HG02678 (cell line): ENCODE data around the gene RINL.
"Not testable (repeated sequence)": the region's sequence is repeated elsewhere in the genome, so short reads cannot be mapped to it uniquely, and the experiment has no call there.

Experiments
- ATAC-seq: cut with Tn5 transposase; IDR thresholded peaks from one replicate; pipeline ENCODE4 v1.9.1; 2021; ENCODE audit warnings: mild to moderate bottlenecking, moderate library complexity; ENCODE audit not compliant: unreplicated experiment

Gene RINL

GRCh38 chr19:38905620-38906019 is 27.5 kb upstream of the RINL start:
- no peak for ATAC-seq

GRCh38 chr19:38904581-38905539 is 26.8 kb upstream of the RINL start:
- ATAC-seq, result no peak

GRCh38 chr19:38901683-38902082 is 23.6 kb upstream of the RINL start:
- ATAC-seq, result no peak

GRCh38 chr19:38900743-38901190 is 22.7 kb upstream of the RINL start:
- no peak for ATAC-seq

- ATAC-seq, result no peak
Observed at GRCh38 chr19:38900202-38900629, 22.1 kb upstream of the RINL start.

GRCh38 chr19:38899447-38900201 is 21.5 kb upstream of the RINL start, which contains the start of the genes NFKBIB and SIRT2:
NFKBIB (plus strand) TSS chr19:38899969; CDS start chr19:38900033, 64 bp downstream.
SIRT2 (minus strand) TSS chr19:38899618; CDS start chr19:38899521, 97 bp downstream.
- peak; percentile 90 for ATAC-seq

GRCh38 chr19:38898788-38899446 is 20.8 kb upstream of the RINL start:
- ATAC-seq, result no peak

GRCh38 chr19:38894968-38895367 is 16.9 kb upstream of the RINL start:
- no peak for ATAC-seq

- ATAC-seq, result no peak
Observed at GRCh38 chr19:38893341-38893771, 15.3 kb upstream of the RINL start.

GRCh38 chr19:38892841-38893240 is 14.8 kb upstream of the RINL start:
- no peak for ATAC-seq

- no peak for ATAC-seq
Observed at GRCh38 chr19:38891771-38892170, 13.7 kb upstream of the RINL start.

- ATAC-seq, result no peak
Observed at GRCh38 chr19:38890686-38891085, 12.6 kb upstream of the RINL start.

GRCh38 chr19:38889803-38890202 is 11.7 kb upstream of the RINL start:
- ATAC-seq, result no peak

GRCh38 chr19:38888876-38889275 is 10.8 kb upstream of the RINL start:
- no peak for ATAC-seq

- not testable (repeated sequence) for ATAC-seq
Observed at GRCh38 chr19:38884691-38885090, 6.6 kb upstream of the RINL start.

- ATAC-seq, result no peak
Observed at GRCh38 chr19:38883286-38883685, 5.2 kb upstream of the RINL start.

- ATAC-seq, result no peak
Observed at GRCh38 chr19:38880882-38881609, 3.0 kb upstream of the RINL start.

GRCh38 chr19:38880076-38880881 is 2.2 kb upstream of the RINL start:
- no peak for ATAC-seq

GRCh38 chr19:38879400-38879751 is 1.3 kb upstream of the RINL start:
- ATAC-seq, result no peak
